HCT116 (cell line): ENCODE results near the gene CNPY3. TPM values are rescaled to one million over a fixed set of nuclear protein-coding genes. Genes with fewer than 3 reads are reported as not detected.

Source experiments
- ATAC-seq: fragments of 200-7000 bp; cut with Tn5 transposase; 2 replicates; pipeline ENCODE4 v1.9.1; 2020; ENCODE audit warnings: mild to moderate bottlenecking, moderate library complexity
- BruUV-seq: library from RNA; stranded (reverse); fragments of 400-500 nt; replicated peaks from 2 replicates; lab custom pipeline; 2021; lab: Mats Ljungman, UMichigan
- CTCF ChIA-PET: fragments of 300-600 bp; sonication (Branson Sonifier 250); formaldehyde crosslinking; loops from one replicate; lab custom pipeline; 2021; ENCODE audit warnings: antibody characterized with exemption; lab: Charles Lee
- POLR2A ChIA-PET: fragments of 300-600, 350-600 bp; sonication (Branson Sonifier 250); formaldehyde crosslinking; loops from one replicate; lab custom pipeline; 2021; ENCODE audit warnings: antibody characterized with exemption; lab: Charles Lee
- RAD21 ChIA-PET, 2 experiments: fragments of 300-600 bp; sonication (Branson Sonifier 250); formaldehyde crosslinking; loops; one replicate each; lab custom pipeline; 2023; ENCODE audit warnings: low total read pairs in 2 of 2; ENCODE audit not compliant: uncharacterized antibody in 2 of 2, unreplicated experiment in 2 of 2, low non-redundant PET in 1 of 2; lab: Charles Lee
- DNase-seq: peaks from one replicate; pipeline ENCODE4 v3.0.0-alpha.2; 2010; ENCODE audit warnings: low read depth, low spot score
- H2AFZ ChIP-seq: fragments of 200-600 bp; shearing (Covaris generic), sonication (generic); 2 replicates; pipeline ENCODE4 v1.6.1; 2017; ENCODE audit warnings: low read depth, mixed run types, mixed read lengths, antibody characterized with exemption, low read length; ENCODE audit not compliant: poor library complexity, severe bottlenecking
- H3K27ac ChIP-seq: 2 replicates; pipeline ENCODE4 v1.5.1; 2012; ENCODE audit warnings: low read depth, low read length
- H3K27me3 ChIP-seq: fragments of 200-600 bp; sonication (generic); 2 replicates; pipeline ENCODE4 v1.6.1; 2016; ENCODE audit warnings: mixed run types, low read length, mixed read lengths; ENCODE audit not compliant: insufficient read depth
- H3K36me3 ChIP-seq, 2 experiments: fragments of 200-500 bp in 1 of 2; fragments of 200-600 bp in 1 of 2; sonication (Bioruptor generic) in 1 of 2; sonication (generic) in 1 of 2; 2 replicates each; pipeline versions ENCODE4 v1.5.1 to v1.6.1; 2014 to 2016; ENCODE audit warnings: low read length in 2 of 2, inconsistent platforms in 1 of 2, mixed read lengths in 1 of 2, mixed run types in 1 of 2; ENCODE audit not compliant: insufficient read depth in 2 of 2, control insufficient read depth in 1 of 2
- H3K4me1 ChIP-seq, 2 experiments: fragments of 200-600 bp in 1 of 2; sonication (generic) in 1 of 2; 2 replicates each; pipeline versions ENCODE4 v1.5.1 to v1.6.1; 2012 to 2017; ENCODE audit warnings: low read length in 2 of 2, inconsistent platforms in 1 of 2, mild to moderate bottlenecking in 1 of 2, mixed read lengths in 1 of 2, mixed run types in 1 of 2, moderate library complexity in 1 of 2; ENCODE audit not compliant: insufficient read depth in 2 of 2, control insufficient read depth in 1 of 2
- H3K4me2 ChIP-seq: fragments of 200-600 bp; sonication (generic); 2 replicates; pipeline ENCODE4 v1.6.1; 2017; ENCODE audit warnings: mixed run types, low read length, mixed read lengths
- H3K4me3 ChIP-seq, 2 experiments: fragments of 200-600 bp in 1 of 2; sonication (generic) in 1 of 2; replicated peaks in 1 of 2; 2 replicates each; pipeline ENCODE4 v1.5.1; 2011 to 2016; ENCODE audit warnings: low read length in 2 of 2, control low read depth in 1 of 2, low read depth in 1 of 2, mild to moderate bottlenecking in 1 of 2, mixed read lengths in 1 of 2, mixed run types in 1 of 2
- H3K79me2 ChIP-seq: fragments of 200-600 bp; sonication (generic); 2 replicates; pipeline ENCODE4 v1.6.1; 2017; ENCODE audit warnings: mild to moderate bottlenecking, mixed run types, low read length, moderate library complexity, mixed read lengths; ENCODE audit not compliant: insufficient read depth
- H3K9ac ChIP-seq: fragments of 200-600 bp; sonication (generic); 2 replicates; pipeline ENCODE4 v1.6.1; 2016; ENCODE audit warnings: low read length, mixed read lengths
- H3K9me2 ChIP-seq: fragments of 200-600 bp; sonication (generic), shearing (Covaris generic); 2 replicates; pipeline ENCODE4 v1.6.1; 2017; ENCODE audit warnings: mixed run types, mild to moderate bottlenecking, moderate library complexity; ENCODE audit not compliant: insufficient read depth
- H3K9me3 ChIP-seq, 2 experiments: fragments of 200-500 bp in 1 of 2; fragments of 200-600 bp in 1 of 2; sonication (Bioruptor generic) in 1 of 2; sonication (generic) in 1 of 2; 2 replicates each; pipeline ENCODE4 v1.6.1; 2014 to 2017; ENCODE audit warnings: low read length in 2 of 2, mixed read lengths in 2 of 2, inconsistent platforms in 1 of 2, low read depth in 1 of 2, mild to moderate bottlenecking in 1 of 2, mixed run types in 1 of 2, moderate library complexity in 1 of 2; ENCODE audit not compliant: control insufficient read depth in 1 of 2, insufficient read depth in 1 of 2
- H4K20me1 ChIP-seq: fragments of 200-600 bp; sonication (generic), shearing (Covaris generic); 2 replicates; pipeline ENCODE4 v1.6.1; 2017; ENCODE audit warnings: mixed run types, mild to moderate bottlenecking, moderate library complexity; ENCODE audit not compliant: insufficient read depth
- CBX3 ChIP-seq: IDR thresholded peaks from 2 replicates; pipeline ENCODE4 v1.6.1; 2012; ENCODE audit warnings: low read depth
- EGR1 ChIP-seq: IDR thresholded peaks from 2 replicates; pipeline ENCODE4 v1.6.1; 2012; ENCODE audit warnings: low read depth
- ELF1 ChIP-seq: IDR thresholded peaks from 2 replicates; pipeline ENCODE4 v1.6.1; 2012; ENCODE audit warnings: low read depth, borderline replicate concordance
- EZH2phosphoT487 ChIP-seq: fragments of 200-600 bp; IDR thresholded peaks from 2 replicates; pipeline ENCODE4 v1.6.1; 2018; ENCODE audit warnings: antibody characterized with exemption, borderline replicate concordance
- JUND ChIP-seq: IDR thresholded peaks from 2 replicates; pipeline ENCODE4 v1.6.1; 2012
- POLR2A ChIP-seq: IDR thresholded peaks from 2 replicates; pipeline ENCODE4 v1.7.0; 2011; ENCODE audit warnings: borderline replicate concordance; ENCODE audit not compliant: insufficient read depth, insufficient read length; ENCODE audit errors: extremely low read depth
- POLR2AphosphoS5 ChIP-seq: IDR thresholded peaks from 2 replicates; pipeline ENCODE4 v1.6.1; 2011; ENCODE audit warnings: mild to moderate bottlenecking, low read depth, low read length, moderate library complexity
- RAD21 ChIP-seq: IDR thresholded peaks from 2 replicates; pipeline ENCODE4 v1.6.1; 2012; ENCODE audit warnings: low read depth, mild to moderate bottlenecking
- SIN3A ChIP-seq: IDR thresholded peaks from 2 replicates; pipeline ENCODE4 v1.6.1; 2012; ENCODE audit warnings: low read depth
- SP1 ChIP-seq: IDR thresholded peaks from 2 replicates; pipeline ENCODE4 v1.6.1; 2012; ENCODE audit warnings: low read depth
- TCF7L2 ChIP-seq: IDR thresholded peaks from 2 replicates; pipeline ENCODE4 v1.7.0; 2011; ENCODE audit warnings: borderline replicate concordance, inconsistent platforms; ENCODE audit not compliant: insufficient read depth, insufficient read length; ENCODE audit errors: extremely low read depth
- YY1 ChIP-seq: IDR thresholded peaks from 2 replicates; pipeline ENCODE4 v1.6.1; 2011; ENCODE audit warnings: low read length, low read depth, moderate library complexity, mild to moderate bottlenecking; ENCODE audit not compliant: insufficient replicate concordance; ENCODE audit errors: extremely low read depth
- ZFX ChIP-seq: fragments of 450-650 bp; IDR thresholded peaks from 2 replicates; pipeline ENCODE4 v1.6.1; 2017
- ZNF274 ChIP-seq: fragments of 200-500 bp; sonication (Bioruptor generic); IDR thresholded peaks from 2 replicates; pipeline ENCODE4 v1.6.1; 2014; ENCODE audit warnings: mild to moderate bottlenecking, low read depth, low read length, inconsistent platforms
- intact Hi-C: fragments of 100-400 bp; cut with micrococcal nuclease; formaldehyde crosslinking; loops from 2 replicates; pipeline ENCODE4 v1.10.0; 2022
- total RNA-seq: library from RNA; stranded (reverse); gene quantifications from one replicate; pipeline ENCODE4 v1.2.1, GENCODE V29; 2021; ENCODE audit not compliant: unreplicated experiment
- TF ChIP-seq, protein P1 (sequence below): IDR thresholded peaks from 2 replicates; pipeline ENCODE4 v1.6.1; 2012; ENCODE audit warnings: low read depth
- TF ChIP-seq, protein P2 (sequence below), 3 experiments: fragments of 200-600 bp in 1 of 3; sonication (generic) in 1 of 3; IDR thresholded peaks in 2 of 3; conservative IDR thresholded peaks in 1 of 3; 2 replicates each; pipeline ENCODE4 v1.5.1; 2012 to 2017; ENCODE audit warnings: low read depth in 2 of 3, low read length in 2 of 3, antibody characterized with exemption in 1 of 3, borderline replicate concordance in 1 of 3, control low read depth in 1 of 3, mild to moderate bottlenecking in 1 of 3, mixed read lengths in 1 of 3, mixed run types in 1 of 3, moderate library complexity in 1 of 3; ENCODE audit not compliant: insufficient read depth in 1 of 3
- TF ChIP-seq, protein P3 (sequence below): IDR thresholded peaks from 2 replicates; pipeline ENCODE4 v1.6.1; 2012
- TF ChIP-seq, protein P4 (sequence below): IDR thresholded peaks from 2 replicates; pipeline ENCODE4 v1.6.1; 2011; ENCODE audit warnings: mild to moderate bottlenecking, low read length, moderate library complexity; ENCODE audit not compliant: insufficient replicate concordance; ENCODE audit errors: extremely low read depth

Gene CNPY3
- total RNA-seq, 1 experiment from 2014 or later, result 49.1 TPM

DNA sequence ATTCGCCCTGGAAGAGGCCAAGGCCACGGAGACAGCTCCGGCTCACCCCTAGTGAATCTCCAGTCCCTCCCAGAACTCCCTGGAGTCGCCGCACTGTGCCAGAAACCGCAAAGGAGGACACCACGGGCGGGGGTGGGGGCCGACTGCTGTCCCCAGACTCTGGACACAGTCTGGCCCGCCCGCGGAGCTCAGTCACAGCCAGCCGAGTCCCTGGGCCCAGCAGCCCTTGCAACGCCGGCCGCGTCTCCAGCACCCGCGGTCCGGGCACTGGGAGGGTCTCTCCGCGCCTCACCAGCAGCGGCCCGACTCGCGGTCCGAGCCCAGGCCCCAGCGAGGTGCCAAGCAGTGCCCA, 49.2 kb downstream of the CNPY3 start:
- H3K79me2 ChIP-seq, result peaks cover 26% of the 10 kb centered on the region
- intact Hi-C loops, result no loop called here
- no peaks in the 10 kb centered on the region for H3K36me3 ChIP-seq
- DNase-seq (no peak), ATAC-seq (peak; percentile 51)
- peaks cover 4 to 21% of the 10 kb centered on the region in 2 experiments; a peak in 2 of 4 replicates for H3K4me1 ChIP-seq
- TF ChIP-seq JUND (no peak), CBX3 (no peak), ZNF274 (no peak), SIN3A (no peak), POLR2A (no peak), EGR1 (no peak), ELF1 (no peak), SP1 (no peak), YY1 (no peak), POLR2AphosphoS5 (no peak), ZFX (no peak), EZH2phosphoT487 (no peak), TCF7L2 (no peak), RAD21 (no peak)
- TF ChIP-seq, protein P1, sequence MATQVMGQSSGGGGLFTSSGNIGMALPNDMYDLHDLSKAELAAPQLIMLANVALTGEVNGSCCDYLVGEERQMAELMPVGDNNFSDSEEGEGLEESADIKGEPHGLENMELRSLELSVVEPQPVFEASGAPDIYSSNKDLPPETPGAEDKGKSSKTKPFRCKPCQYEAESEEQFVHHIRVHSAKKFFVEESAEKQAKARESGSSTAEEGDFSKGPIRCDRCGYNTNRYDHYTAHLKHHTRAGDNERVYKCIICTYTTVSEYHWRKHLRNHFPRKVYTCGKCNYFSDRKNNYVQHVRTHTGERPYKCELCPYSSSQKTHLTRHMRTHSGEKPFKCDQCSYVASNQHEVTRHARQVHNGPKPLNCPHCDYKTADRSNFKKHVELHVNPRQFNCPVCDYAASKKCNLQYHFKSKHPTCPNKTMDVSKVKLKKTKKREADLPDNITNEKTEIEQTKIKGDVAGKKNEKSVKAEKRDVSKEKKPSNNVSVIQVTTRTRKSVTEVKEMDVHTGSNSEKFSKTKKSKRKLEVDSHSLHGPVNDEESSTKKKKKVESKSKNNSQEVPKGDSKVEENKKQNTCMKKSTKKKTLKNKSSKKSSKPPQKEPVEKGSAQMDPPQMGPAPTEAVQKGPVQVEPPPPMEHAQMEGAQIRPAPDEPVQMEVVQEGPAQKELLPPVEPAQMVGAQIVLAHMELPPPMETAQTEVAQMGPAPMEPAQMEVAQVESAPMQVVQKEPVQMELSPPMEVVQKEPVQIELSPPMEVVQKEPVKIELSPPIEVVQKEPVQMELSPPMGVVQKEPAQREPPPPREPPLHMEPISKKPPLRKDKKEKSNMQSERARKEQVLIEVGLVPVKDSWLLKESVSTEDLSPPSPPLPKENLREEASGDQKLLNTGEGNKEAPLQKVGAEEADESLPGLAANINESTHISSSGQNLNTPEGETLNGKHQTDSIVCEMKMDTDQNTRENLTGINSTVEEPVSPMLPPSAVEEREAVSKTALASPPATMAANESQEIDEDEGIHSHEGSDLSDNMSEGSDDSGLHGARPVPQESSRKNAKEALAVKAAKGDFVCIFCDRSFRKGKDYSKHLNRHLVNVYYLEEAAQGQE, result no peak
- TF ChIP-seq, protein P2, sequence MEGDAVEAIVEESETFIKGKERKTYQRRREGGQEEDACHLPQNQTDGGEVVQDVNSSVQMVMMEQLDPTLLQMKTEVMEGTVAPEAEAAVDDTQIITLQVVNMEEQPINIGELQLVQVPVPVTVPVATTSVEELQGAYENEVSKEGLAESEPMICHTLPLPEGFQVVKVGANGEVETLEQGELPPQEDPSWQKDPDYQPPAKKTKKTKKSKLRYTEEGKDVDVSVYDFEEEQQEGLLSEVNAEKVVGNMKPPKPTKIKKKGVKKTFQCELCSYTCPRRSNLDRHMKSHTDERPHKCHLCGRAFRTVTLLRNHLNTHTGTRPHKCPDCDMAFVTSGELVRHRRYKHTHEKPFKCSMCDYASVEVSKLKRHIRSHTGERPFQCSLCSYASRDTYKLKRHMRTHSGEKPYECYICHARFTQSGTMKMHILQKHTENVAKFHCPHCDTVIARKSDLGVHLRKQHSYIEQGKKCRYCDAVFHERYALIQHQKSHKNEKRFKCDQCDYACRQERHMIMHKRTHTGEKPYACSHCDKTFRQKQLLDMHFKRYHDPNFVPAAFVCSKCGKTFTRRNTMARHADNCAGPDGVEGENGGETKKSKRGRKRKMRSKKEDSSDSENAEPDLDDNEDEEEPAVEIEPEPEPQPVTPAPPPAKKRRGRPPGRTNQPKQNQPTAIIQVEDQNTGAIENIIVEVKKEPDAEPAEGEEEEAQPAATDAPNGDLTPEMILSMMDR (IDR thresholded peaks at IDR 0.05 in 2 of 3, conservative IDR thresholded peaks at IDR 0.05 in 1 of 3; ENCODE audit: borderline replicate concordance in 1 of 3, insufficient read depth in 1 of 3, low read depth in 2 of 3, low read length in 2 of 3), result no peak
- TF ChIP-seq, protein P3, sequence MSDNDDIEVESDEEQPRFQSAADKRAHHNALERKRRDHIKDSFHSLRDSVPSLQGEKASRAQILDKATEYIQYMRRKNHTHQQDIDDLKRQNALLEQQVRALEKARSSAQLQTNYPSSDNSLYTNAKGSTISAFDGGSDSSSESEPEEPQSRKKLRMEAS, result no peak
- TF ChIP-seq, protein P4, sequence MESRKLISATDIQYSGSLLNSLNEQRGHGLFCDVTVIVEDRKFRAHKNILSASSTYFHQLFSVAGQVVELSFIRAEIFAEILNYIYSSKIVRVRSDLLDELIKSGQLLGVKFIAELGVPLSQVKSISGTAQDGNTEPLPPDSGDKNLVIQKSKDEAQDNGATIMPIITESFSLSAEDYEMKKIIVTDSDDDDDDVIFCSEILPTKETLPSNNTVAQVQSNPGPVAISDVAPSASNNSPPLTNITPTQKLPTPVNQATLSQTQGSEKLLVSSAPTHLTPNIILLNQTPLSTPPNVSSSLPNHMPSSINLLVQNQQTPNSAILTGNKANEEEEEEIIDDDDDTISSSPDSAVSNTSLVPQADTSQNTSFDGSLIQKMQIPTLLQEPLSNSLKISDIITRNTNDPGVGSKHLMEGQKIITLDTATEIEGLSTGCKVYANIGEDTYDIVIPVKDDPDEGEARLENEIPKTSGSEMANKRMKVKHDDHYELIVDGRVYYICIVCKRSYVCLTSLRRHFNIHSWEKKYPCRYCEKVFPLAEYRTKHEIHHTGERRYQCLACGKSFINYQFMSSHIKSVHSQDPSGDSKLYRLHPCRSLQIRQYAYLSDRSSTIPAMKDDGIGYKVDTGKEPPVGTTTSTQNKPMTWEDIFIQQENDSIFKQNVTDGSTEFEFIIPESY, result no peak
- H3K9me2 ChIP-seq, result no peaks in the 10 kb centered on the region
- CTCF ChIA-PET, result no interaction called here
- peak overlapping the region; percentile 79 for H3K9ac ChIP-seq
- peak overlapping the region; percentile 82 for H3K27ac ChIP-seq
- no peaks in the 10 kb centered on the region for H3K9me3 ChIP-seq
- no peak overlapping the region for H2AFZ ChIP-seq
- H3K4me3 ChIP-seq, result peak overlapping the region; percentile 87 to 90
- H4K20me1 ChIP-seq, result no peaks in the 10 kb centered on the region
- peak overlapping the region; percentile 94 for H3K4me2 ChIP-seq
- POLR2A ChIA-PET, result interaction anchor here (0.9 to 1.6 kb wide), 4 partner anchors 9 to 196 kb away, joined by 3 to 6 read pairs (median 5); partner anchors contain the start of genes CNPY3 and RRP36
- no TSS peak for BruUV-seq
- RAD21 ChIA-PET, result no interaction called here
- H3K27me3 ChIP-seq, result no peaks in the 10 kb centered on the region
